PC-9 (cell line): ENCODE results near the gene PDXDC1.
"Not testable (repeated sequence)": the region's sequence is repeated elsewhere in the genome, so short reads cannot be mapped to it uniquely, and the experiment has no call there.

Source experiments
- CTCF ChIP-seq: fragments of 200-600 bp; sonication (generic); conservative IDR thresholded peaks from 2 replicates; pipeline ENCODE4 v1.6.1; 2017; ENCODE audit warnings: mixed run types, antibody characterized with exemption, mild to moderate bottlenecking, moderate library complexity
- EZH2 ChIP-seq: fragments of 200-600 bp; sonication (generic); IDR thresholded peaks from 2 replicates; pipeline ENCODE4 v1.8.0; 2017; ENCODE audit warnings: antibody characterized with exemption, low read depth

DNA sequence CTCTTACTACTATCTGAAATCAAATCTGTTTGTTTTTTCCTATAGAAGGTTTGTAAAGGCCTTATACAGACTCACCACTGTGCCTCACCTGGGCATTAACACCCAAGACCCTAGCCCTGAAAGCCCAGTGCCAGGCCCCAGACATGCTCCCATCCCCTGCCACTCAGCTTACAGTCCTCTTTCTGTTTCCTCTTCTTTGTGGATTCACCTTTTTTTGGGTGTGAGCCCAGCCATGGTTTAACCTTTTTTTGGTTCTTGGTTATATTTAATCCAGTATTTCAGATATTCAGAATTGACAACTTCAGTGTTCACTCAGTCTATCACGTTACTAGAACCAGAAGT is 50.0 kb downstream of the PDXDC1 start:
- TF ChIP-seq EZH2, CTCF: not testable (repeated sequence)
